ENCODE data around the gene FBXO45.
"Not testable (repeated sequence)": the region's sequence is repeated elsewhere in the genome, so short reads cannot be mapped to it uniquely, and the experiment has no call there.

Gene FBXO45

GRCh38 chr3:196596355-196596754, 27.9 kb downstream of the FBXO45 start:
- H3K27me3 ChIP-seq: no peaks in the 10 kb centered on the region
- no peaks in the 10 kb centered on the region for H3K4me1 ChIP-seq
- TF ChIP-seq CTCF (IDR thresholded peaks at IDR 0.05; ENCODE audit: low read depth, low read length): no peak
- no peaks in the 10 kb centered on the region for H3K9me3 ChIP-seq
- no peaks in the 10 kb centered on the region for H3K36me3 ChIP-seq
- no peak overlapping the region for H3K4me3 ChIP-seq (ENCODE audit: low read depth, low read length)
- DNase-seq: no peak

GRCh38 chr3:196597971-196598733, 29.7 kb downstream of the FBXO45 start:
- not testable (repeated sequence) for H3K4me1 ChIP-seq; H3K36me3 ChIP-seq; H3K27me3 ChIP-seq; H3K4me3 ChIP-seq (ENCODE audit: low read depth, low read length); H3K9me3 ChIP-seq; DNase-seq

GRCh38 chr3:196599734-196600128, 31.3 kb downstream of the FBXO45 start:
- Histone ChIP-seq H3K4me1 (no peaks in the 10 kb centered on the region), H3K36me3 (no peaks in the 10 kb centered on the region), H3K9me3 (no peaks in the 10 kb centered on the region), H3K4me3 (ENCODE audit: low read depth, low read length) (no peak overlapping the region), H3K27me3 (no peaks in the 10 kb centered on the region)
- TF ChIP-seq CTCF (IDR thresholded peaks at IDR 0.05; ENCODE audit: low read depth, low read length): 0 out of 2 replicates have a peak, but pooled peaks have one; percentile 6
- no peak for DNase-seq

GRCh38 chr3:196600359-196600758, 31.9 kb downstream of the FBXO45 start:
- no peaks in the 10 kb centered on the region for H3K36me3 ChIP-seq
- H3K27me3 ChIP-seq: no peaks in the 10 kb centered on the region
- H3K9me3 ChIP-seq: no peaks in the 10 kb centered on the region
- DNase-seq: no peak
- no peak for TF ChIP-seq CTCF (IDR thresholded peaks at IDR 0.05; ENCODE audit: low read depth, low read length)
- no peaks in the 10 kb centered on the region for H3K4me1 ChIP-seq
- no peak overlapping the region for H3K4me3 ChIP-seq (ENCODE audit: low read depth, low read length)

GRCh38 chr3:196602673-196603072, 34.2 kb downstream of the FBXO45 start:
- TF ChIP-seq CTCF (IDR thresholded peaks at IDR 0.05; ENCODE audit: low read depth, low read length): no peak
- Histone ChIP-seq H3K4me3 (ENCODE audit: low read depth, low read length) (no peak overlapping the region), H3K4me1 (no peaks in the 10 kb centered on the region), H3K9me3 (no peaks in the 10 kb centered on the region), H3K36me3 (no peaks in the 10 kb centered on the region), H3K27me3 (no peaks in the 10 kb centered on the region)
- no peak for DNase-seq

DNA sequence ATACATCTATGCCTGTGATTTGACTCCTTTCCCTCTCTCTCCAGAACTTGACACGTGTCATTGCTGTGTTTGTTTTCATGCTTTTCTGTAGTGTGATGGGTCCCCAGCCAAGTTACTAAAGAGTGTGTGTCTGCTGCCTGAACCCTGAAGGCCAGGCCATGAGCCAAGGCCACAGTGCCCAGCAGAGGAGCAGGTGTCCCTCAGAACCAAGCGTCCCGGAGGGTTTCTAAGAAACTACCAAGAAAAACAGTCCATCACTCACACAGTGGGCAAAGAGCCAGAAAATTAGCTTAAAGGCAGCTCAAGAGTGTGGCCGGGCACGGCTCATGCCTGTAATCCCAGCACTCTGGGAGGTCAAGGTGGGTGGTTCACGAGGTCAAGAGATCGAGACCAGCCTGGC, 35.2 kb downstream of the FBXO45 start:
- no peak for TF ChIP-seq CTCF (IDR thresholded peaks at IDR 0.05; ENCODE audit: low read depth, low read length)
- Histone ChIP-seq H3K9me3 (no peaks in the 10 kb centered on the region), H3K4me3 (ENCODE audit: low read depth, low read length) (no peak overlapping the region), H3K36me3 (no peaks in the 10 kb centered on the region), H3K27me3 (no peaks in the 10 kb centered on the region), H3K4me1 (no peaks in the 10 kb centered on the region)
- no peak for DNase-seq
